22Rv1 (cell line): ENCODE measurements around the gene LUC7L2.
"Not testable (repeated sequence)": the region's sequence is repeated elsewhere in the genome, so short reads cannot be mapped to it uniquely, and the experiment has no call there.

Source experiments
- CTCF ChIP-seq: fragments of 450-650 bp; IDR thresholded peaks from 2 replicates; pipeline ENCODE4 v1.5.1; 2017; ENCODE audit warnings: mild to moderate bottlenecking
- ZFX ChIP-seq: fragments of 450-650 bp; IDR thresholded peaks from 2 replicates; pipeline ENCODE4 v1.6.1; 2017; ENCODE audit warnings: antibody characterized with exemption, borderline replicate concordance

GRCh38 chr7:139357729-139358506 is 1.8 kb upstream of the LUC7L2 start:
- not testable (repeated sequence) for TF ChIP-seq CTCF, ZFX
